Measurements from ENCODE around the gene HIBCH. TPM values are rescaled to one million over a fixed set of nuclear protein-coding genes. Genes with fewer than 3 reads are reported as not detected.

The HIBCH gene
- total RNA-seq, 1 donor from 2014 or later = 16.3 TPM

- H3K9me3 Mint-ChIP-seq (ENCODE audit: unreplicated experiment) = no peaks in the 10 kb centered on the region
- H3K36me3 Mint-ChIP-seq (ENCODE audit: low read depth, unreplicated experiment) = no peaks in the 10 kb centered on the region
- no peaks in the 10 kb centered on the region for H3K9me3 ChIP-seq (ENCODE audit: insufficient read depth, low read depth, low read length)
- no peaks in the 10 kb centered on the region for H3K36me3 ChIP-seq (ENCODE audit: insufficient read depth, low read length)
- H3K4me1 ChIP-seq (ENCODE audit: insufficient read depth, low read length) = no peaks in the 10 kb centered on the region
- H3K4me2 ChIP-seq (ENCODE audit: low read length) = no peak overlapping the region
- H3K4me3 ChIP-seq (ENCODE audit: insufficient read depth, low read depth, low read length) = no peak overlapping the region
- no peaks in the 10 kb centered on the region for H3K79me2 ChIP-seq (ENCODE audit: insufficient read depth, low read length)
- H3K27ac Mint-ChIP-seq (ENCODE audit: unreplicated experiment) = no peak overlapping the region
- no peaks in the 10 kb centered on the region for H4K20me1 ChIP-seq (ENCODE audit: insufficient read depth, low read length)
- no peak for FAIRE-seq
- no peak overlapping the region for H3K9ac ChIP-seq (ENCODE audit: low read length)
- H2AFZ ChIP-seq (ENCODE audit: low read depth, low read length) = no peak overlapping the region
- no peaks in the 10 kb centered on the region for H3K27me3 Mint-ChIP-seq (ENCODE audit: low read depth, unreplicated experiment)
- TF ChIP-seq CTCF (IDR thresholded peaks at IDR 0.05; ENCODE audit: insufficient read depth, low read depth, low read length) (no peak), EZH2 (IDR thresholded peaks at IDR 0.05; ENCODE audit: insufficient read depth, low read length) (no peak)
- DNase-seq (ENCODE audit: low read depth) = no peak
- no peak overlapping the region for H3K4me3 Mint-ChIP-seq (ENCODE audit: unreplicated experiment)
- no peaks in the 10 kb centered on the region for H3K27me3 ChIP-seq (ENCODE audit: insufficient read depth, low read length)
- H3K4me1 Mint-ChIP-seq (ENCODE audit: low read depth, unreplicated experiment) = no peaks in the 10 kb centered on the region
- H3K27ac ChIP-seq (ENCODE audit: low read depth, low read length) = no peak overlapping the region
Measured at GRCh38 chr2:190354003-190354690, 34.5 kb upstream of the HIBCH start.

- Histone ChIP-seq H2AFZ (ENCODE audit: low read depth, low read length) (no peak overlapping the region), H3K4me2 (ENCODE audit: low read length) (no peak overlapping the region), H3K27ac (ENCODE audit: low read depth, low read length) (no peak overlapping the region), H3K36me3 (ENCODE audit: insufficient read depth, low read length) (no peaks in the 10 kb centered on the region), H3K9me3 (ENCODE audit: insufficient read depth, low read depth, low read length) (no peaks in the 10 kb centered on the region), H3K4me3 (ENCODE audit: insufficient read depth, low read depth, low read length) (no peak overlapping the region), H4K20me1 (ENCODE audit: insufficient read depth, low read length) (no peaks in the 10 kb centered on the region), H3K9ac (ENCODE audit: low read length) (no peak overlapping the region), H3K27me3 (ENCODE audit: insufficient read depth, low read length) (no peaks in the 10 kb centered on the region), H3K4me1 (ENCODE audit: insufficient read depth, low read length) (no peaks in the 10 kb centered on the region), H3K79me2 (ENCODE audit: insufficient read depth, low read length) (no peaks in the 10 kb centered on the region)
- DNase-seq (ENCODE audit: low read depth) = no peak
- no peaks in the 10 kb centered on the region for H3K9me3 Mint-ChIP-seq (ENCODE audit: unreplicated experiment)
- no peaks in the 10 kb centered on the region for H3K4me1 Mint-ChIP-seq (ENCODE audit: low read depth, unreplicated experiment)
- H3K4me3 Mint-ChIP-seq (ENCODE audit: unreplicated experiment) = no peak overlapping the region
- H3K27me3 Mint-ChIP-seq (ENCODE audit: low read depth, unreplicated experiment) = no peaks in the 10 kb centered on the region
- TF ChIP-seq CTCF (IDR thresholded peaks at IDR 0.05; ENCODE audit: insufficient read depth, low read depth, low read length) (no peak), EZH2 (IDR thresholded peaks at IDR 0.05; ENCODE audit: insufficient read depth, low read length) (no peak)
- no peak overlapping the region for H3K27ac Mint-ChIP-seq (ENCODE audit: unreplicated experiment)
- no peaks in the 10 kb centered on the region for H3K36me3 Mint-ChIP-seq (ENCODE audit: low read depth, unreplicated experiment)
- no peak for FAIRE-seq
Measured at GRCh38 chr2:190353537-190353899, 33.9 kb upstream of the HIBCH start.

All from astrocyte (in vitro differentiated cells and primary cell).